ENCODE measurements around the gene ABHD13. TPM values are rescaled to one million over a fixed set of nuclear protein-coding genes. Genes with fewer than 3 reads are reported as not detected.

The ABHD13 gene
- total and polyA plus RNA-seq, 2 donors from 2014 or later, result 4.9 to 9.4 TPM

- intact Hi-C loops (cut with DNase I), result no loop called here
- H3K27ac ChIP-seq (ENCODE audit: low read depth in 2 of 2, low read length in 2 of 2), result no peak overlapping the region
- TF ChIP-seq CTCF (IDR thresholded peaks at IDR 0.05; ENCODE audit: borderline replicate concordance, extremely low read depth, insufficient read depth), result no peak
- DNase-seq (no peak), FAIRE-seq (no peak)
- no peaks in the 10 kb centered on the region for H3K4me1 ChIP-seq (ENCODE audit: control insufficient read depth in 2 of 3, insufficient read depth in 2 of 3, low read depth in 1 of 3, low read length in 3 of 3)
- no peak overlapping the region for H3K9ac ChIP-seq (ENCODE audit: low read length in 3 of 3)
- H3K9me3 ChIP-seq (ENCODE audit: control insufficient read depth in 2 of 3, insufficient read depth in 1 of 3, low read length in 3 of 3), result no peaks in the 10 kb centered on the region
- H3K36me3 ChIP-seq (ENCODE audit: control insufficient read depth in 2 of 3, insufficient read depth in 3 of 3, low read length in 3 of 3), result no peaks in the 10 kb centered on the region
- H3K27me3 ChIP-seq (ENCODE audit: control insufficient read depth, insufficient read depth, low read length), result no peaks in the 10 kb centered on the region
- H3K4me3 ChIP-seq (ENCODE audit: low read length in 3 of 3), result no peak overlapping the region
Measured at GRCh38 chr13:108278466-108278865, 60.3 kb downstream of the ABHD13 start.

GRCh38 chr13:108281901-108282300 is 63.7 kb downstream of the ABHD13 start:
- no peaks in the 10 kb centered on the region for H3K36me3 ChIP-seq (ENCODE audit: control insufficient read depth in 2 of 3, insufficient read depth in 3 of 3, low read length in 3 of 3)
- H3K9me3 ChIP-seq (ENCODE audit: control insufficient read depth in 2 of 3, insufficient read depth in 1 of 3, low read length in 3 of 3), result no peaks in the 10 kb centered on the region
- intact Hi-C loops (cut with DNase I), result no loop called here
- DNase-seq, result no peak
- H3K4me3 ChIP-seq (ENCODE audit: low read length in 3 of 3), result no peak overlapping the region
- FAIRE-seq, result no peak
- H3K27me3 ChIP-seq (ENCODE audit: control insufficient read depth, insufficient read depth, low read length), result no peaks in the 10 kb centered on the region
- H3K27ac ChIP-seq (ENCODE audit: low read depth in 2 of 2, low read length in 2 of 2), result no peak overlapping the region
- no peaks in the 10 kb centered on the region for H3K4me1 ChIP-seq (ENCODE audit: control insufficient read depth in 2 of 3, insufficient read depth in 2 of 3, low read depth in 1 of 3, low read length in 3 of 3)
- H3K9ac ChIP-seq (ENCODE audit: low read length in 3 of 3), result no peak overlapping the region
- TF ChIP-seq CTCF (IDR thresholded peaks at IDR 0.05; ENCODE audit: borderline replicate concordance, extremely low read depth, insufficient read depth), result no peak

- TF ChIP-seq CTCF (IDR thresholded peaks at IDR 0.05; ENCODE audit: borderline replicate concordance, extremely low read depth, insufficient read depth), result no peak
- no peaks in the 10 kb centered on the region for H3K36me3 ChIP-seq (ENCODE audit: control insufficient read depth in 2 of 3, insufficient read depth in 3 of 3, low read length in 3 of 3)
- intact Hi-C loops (cut with DNase I), result no loop called here
- no peak overlapping the region for H3K4me3 ChIP-seq (ENCODE audit: low read length in 3 of 3)
- H3K27me3 ChIP-seq (ENCODE audit: control insufficient read depth, insufficient read depth, low read length), result no peaks in the 10 kb centered on the region
- DNase-seq (no peak), FAIRE-seq (no peak)
- no peaks in the 10 kb centered on the region for H3K4me1 ChIP-seq (ENCODE audit: control insufficient read depth in 2 of 3, insufficient read depth in 2 of 3, low read depth in 1 of 3, low read length in 3 of 3)
- no peaks in the 10 kb centered on the region for H3K9me3 ChIP-seq (ENCODE audit: control insufficient read depth in 2 of 3, insufficient read depth in 1 of 3, low read length in 3 of 3)
- H3K27ac ChIP-seq (ENCODE audit: low read depth in 2 of 2, low read length in 2 of 2), result no peak overlapping the region
- no peak overlapping the region for H3K9ac ChIP-seq (ENCODE audit: low read length in 3 of 3)
Measured at GRCh38 chr13:108283110-108283509, 64.9 kb downstream of the ABHD13 start.

Other genes with a start within 250 kb of the ABHD13 start
- 9.3 TPM for gene LIG4, start 2.9 kb upstream of the ABHD13 start, total RNA-seq
- gene LIG4, start 2.9 kb upstream of the ABHD13 start, polyA plus RNA-seq (ENCODE audit: insufficient read depth, low read depth, low replicate concordance), result 5.9 TPM
- 5.3 TPM for gene TNFSF13B, start 51.3 kb downstream of the ABHD13 start, total RNA-seq
- gene TNFSF13B, start 51.3 kb downstream of the ABHD13 start, polyA plus RNA-seq (ENCODE audit: insufficient read depth, low read depth, low replicate concordance), result 1.1 TPM